K562 (cell line): ENCODE data around the gene LCA5L. TPM values are rescaled to one million over a fixed set of nuclear protein-coding genes. Genes with fewer than 3 reads are reported as not detected.

Experiments used
- CBX2 ChIP-seq: fragments of 200-600 bp; sonication (generic); IDR thresholded peaks from one replicate; pipeline ENCODE4 v1.6.1; 2012; ENCODE audit warnings: mild to moderate bottlenecking, low read length, inconsistent platforms; ENCODE audit not compliant: insufficient read depth, poor library complexity, severe bottlenecking
- EGR1 ChIP-seq: fragments of 450-650 bp; conservative IDR thresholded peaks from 2 replicates; pipeline ENCODE4 v1.6.1; 2017; ENCODE audit warnings: mild to moderate bottlenecking
- GABPB2 ChIP-seq: fragments of 250-450 bp; sonication (Bioruptor Pico); conservative IDR thresholded peaks from 2 replicates; pipeline ENCODE4 v1.5.1; 2021; ENCODE audit warnings: mild to moderate bottlenecking
- GATA2 ChIP-seq: sonication (generic); formaldehyde crosslinking; IDR thresholded peaks from 2 replicates; pipeline ENCODE4 v1.4.0; 2020; ENCODE audit warnings: mild to moderate bottlenecking, missing genetic modification reagents
- GATAD2A ChIP-seq: fragments of 450-650 bp; IDR thresholded peaks from 2 replicates; pipeline ENCODE4 v1.6.1; 2017
- ILK ChIP-seq: fragments of 450-650 bp; IDR thresholded peaks from 2 replicates; pipeline ENCODE4 v1.6.1; 2016; ENCODE audit warnings: missing genetic modification characterization, low read depth, mild to moderate bottlenecking, missing compliant biosample characterization, moderate library complexity, borderline replicate concordance
- NR2C1 ChIP-seq, 2 experiments: fragments of 450-650 bp; IDR thresholded peaks; 2 replicates each; pipeline ENCODE4 v1.6.1; 2017; ENCODE audit warnings: mild to moderate bottlenecking in 2 of 2, antibody characterized with exemption in 1 of 2, inconsistent platforms in 1 of 2, missing compliant biosample characterization in 1 of 2, missing genetic modification characterization in 1 of 2
- PHF20 ChIP-seq: fragments of 450-650 bp; IDR thresholded peaks from 2 replicates; pipeline ENCODE4 v1.6.1; 2018; ENCODE audit not compliant: partially characterized antibody
- PPARD ChIP-seq: fragments of 250-450 bp; sonication (Bioruptor Pico); IDR thresholded peaks from 2 replicates; pipeline ENCODE4 v1.8.0; 2022; ENCODE audit warnings: inconsistent platforms, mild to moderate bottlenecking, moderate library complexity
- ZNF583 ChIP-seq: fragments of 250-450 bp; sonication (Bioruptor Pico); IDR thresholded peaks from 2 replicates; pipeline ENCODE4 v1.4.0; 2020
- polyA plus RNA-seq, 8 experiments: library from polyadenylated mRNA; depleted of rRNA in 4 of 8; stranded (reverse) in 5 of 8; unstranded in 3 of 8; fragments of >200 nt; fragmentation: Nextera tagmentation in 2 of 8; fragmentation: Illumina TruSeq in 1 of 8; extraction: Ambion mirVana in 2 of 8; extraction: Trizol in 1 of 8; gene quantifications; 2 replicates each; pipeline versions ENCODE4 v1.2.1 to v1.2.3, GENCODE V29; 2011 to 2014; ENCODE audit warnings: inconsistent platforms in 1 of 8, missing spikeins in 1 of 8
- total RNA-seq, 7 experiments: library from RNA; depleted of rRNA in 6 of 7; stranded (reverse); fragments of >200 nt in 6 of 7; fragmentation: Illumina TruSeq in 2 of 7; extraction: Trizol in 2 of 7; gene quantifications; 2 replicates each; pipeline versions ENCODE4 v1.2.1 to v1.2.3, GENCODE V29; 2011 to 2021; ENCODE audit warnings: low replicate concordance in 1 of 7
- TF ChIP-seq, protein P1 (sequence below): fragments of 450-650 bp; IDR thresholded peaks from 2 replicates; pipeline ENCODE4 v1.6.1; 2018; ENCODE audit not compliant: partially characterized antibody
- TF ChIP-seq, protein P2 (sequence below): fragments of 450-650 bp; conservative IDR thresholded peaks from 2 replicates; pipeline ENCODE4 v1.6.1; 2016; ENCODE audit warnings: missing genetic modification characterization, low read depth, mild to moderate bottlenecking, missing compliant biosample characterization, moderate library complexity
- TF ChIP-seq, protein P3 (sequence below): conservative IDR thresholded peaks from 2 replicates; pipeline ENCODE4 v1.6.1; 2011; ENCODE audit warnings: low read depth, mild to moderate bottlenecking, low read length; ENCODE audit not compliant: control insufficient read depth
- TF ChIP-seq, protein P4 (sequence below): fragments of 450-650 bp; IDR thresholded peaks from 2 replicates; pipeline ENCODE4 v1.6.1; 2017; ENCODE audit warnings: antibody characterized with exemption, mild to moderate bottlenecking

LCA5L gene
- total and polyA plus RNA-seq, 9 of the 15 experiments (the other 6 are each of a cell fraction or from before 2014, with no cell fraction given): 1.8 to 4.9 (median 3.8) TPM

DNA sequence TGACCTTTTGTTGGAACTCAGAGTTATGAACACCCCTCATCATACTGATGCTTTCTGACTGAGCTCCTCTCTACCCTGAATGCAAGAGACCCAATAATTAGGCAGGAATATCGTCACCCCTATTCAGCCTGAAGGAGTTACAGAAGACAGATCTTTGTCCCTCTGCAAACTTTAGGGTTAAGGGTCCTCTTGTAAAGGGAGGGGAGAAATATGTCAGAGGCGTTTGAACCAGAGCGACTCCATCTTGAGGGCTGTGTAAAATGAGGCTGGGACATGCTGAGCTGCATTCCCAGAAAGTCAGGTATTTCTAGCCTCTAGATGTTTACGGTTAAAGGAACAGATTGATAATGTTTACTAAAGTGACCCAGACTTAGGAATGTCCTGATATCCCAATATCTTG, 86.2 kb downstream of the LCA5L start (continued):
- peak; percentile 89 for TF ChIP-seq ILK (tag)
- TF ChIP-seq GATA2 (CRISPR knock-in tag): no peak
- peak; percentile 95 for TF ChIP-seq ZNF583 (CRISPR knock-in tag)
- TF ChIP-seq GABPB2 (CRISPR knock-in tag): 0 out of 2 replicates have a peak, but pooled peaks have one; percentile 58
- TF ChIP-seq, protein P1, sequence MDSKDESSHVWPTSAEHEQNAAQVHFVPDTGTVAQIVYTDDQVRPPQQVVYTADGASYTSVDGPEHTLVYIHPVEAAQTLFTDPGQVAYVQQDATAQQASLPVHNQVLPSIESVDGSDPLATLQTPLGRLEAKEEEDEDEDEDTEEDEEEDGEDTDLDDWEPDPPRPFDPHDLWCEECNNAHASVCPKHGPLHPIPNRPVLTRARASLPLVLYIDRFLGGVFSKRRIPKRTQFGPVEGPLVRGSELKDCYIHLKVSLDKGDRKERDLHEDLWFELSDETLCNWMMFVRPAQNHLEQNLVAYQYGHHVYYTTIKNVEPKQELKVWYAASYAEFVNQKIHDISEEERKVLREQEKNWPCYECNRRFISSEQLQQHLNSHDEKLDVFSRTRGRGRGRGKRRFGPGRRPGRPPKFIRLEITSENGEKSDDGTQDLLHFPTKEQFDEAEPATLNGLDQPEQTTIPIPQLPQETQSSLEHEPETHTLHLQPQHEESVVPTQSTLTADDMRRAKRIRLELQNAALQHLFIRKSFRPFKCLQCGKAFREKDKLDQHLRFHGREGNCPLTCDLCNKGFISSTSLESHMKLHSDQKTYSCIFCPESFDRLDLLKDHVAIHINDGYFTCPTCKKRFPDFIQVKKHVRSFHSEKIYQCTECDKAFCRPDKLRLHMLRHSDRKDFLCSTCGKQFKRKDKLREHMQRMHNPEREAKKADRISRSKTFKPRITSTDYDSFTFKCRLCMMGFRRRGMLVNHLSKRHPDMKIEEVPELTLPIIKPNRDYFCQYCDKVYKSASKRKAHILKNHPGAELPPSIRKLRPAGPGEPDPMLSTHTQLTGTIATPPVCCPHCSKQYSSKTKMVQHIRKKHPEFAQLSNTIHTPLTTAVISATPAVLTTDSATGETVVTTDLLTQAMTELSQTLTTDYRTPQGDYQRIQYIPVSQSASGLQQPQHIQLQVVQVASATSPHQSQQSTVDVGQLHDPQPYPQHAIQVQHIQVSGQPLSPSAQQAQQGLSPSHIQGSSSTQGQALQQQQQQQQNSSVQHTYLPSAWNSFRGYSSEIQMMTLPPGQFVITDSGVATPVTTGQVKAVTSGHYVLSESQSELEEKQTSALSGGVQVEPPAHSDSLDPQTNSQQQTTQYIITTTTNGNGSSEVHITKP: no peak
- TF ChIP-seq, protein P2, sequence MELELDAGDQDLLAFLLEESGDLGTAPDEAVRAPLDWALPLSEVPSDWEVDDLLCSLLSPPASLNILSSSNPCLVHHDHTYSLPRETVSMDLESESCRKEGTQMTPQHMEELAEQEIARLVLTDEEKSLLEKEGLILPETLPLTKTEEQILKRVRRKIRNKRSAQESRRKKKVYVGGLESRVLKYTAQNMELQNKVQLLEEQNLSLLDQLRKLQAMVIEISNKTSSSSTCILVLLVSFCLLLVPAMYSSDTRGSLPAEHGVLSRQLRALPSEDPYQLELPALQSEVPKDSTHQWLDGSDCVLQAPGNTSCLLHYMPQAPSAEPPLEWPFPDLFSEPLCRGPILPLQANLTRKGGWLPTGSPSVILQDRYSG: peak; percentile 97
- no peak for TF ChIP-seq CBX2
- no peak for TF ChIP-seq PHF20
- TF ChIP-seq, protein P3, sequence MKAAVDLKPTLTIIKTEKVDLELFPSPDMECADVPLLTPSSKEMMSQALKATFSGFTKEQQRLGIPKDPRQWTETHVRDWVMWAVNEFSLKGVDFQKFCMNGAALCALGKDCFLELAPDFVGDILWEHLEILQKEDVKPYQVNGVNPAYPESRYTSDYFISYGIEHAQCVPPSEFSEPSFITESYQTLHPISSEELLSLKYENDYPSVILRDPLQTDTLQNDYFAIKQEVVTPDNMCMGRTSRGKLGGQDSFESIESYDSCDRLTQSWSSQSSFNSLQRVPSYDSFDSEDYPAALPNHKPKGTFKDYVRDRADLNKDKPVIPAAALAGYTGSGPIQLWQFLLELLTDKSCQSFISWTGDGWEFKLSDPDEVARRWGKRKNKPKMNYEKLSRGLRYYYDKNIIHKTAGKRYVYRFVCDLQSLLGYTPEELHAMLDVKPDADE: no peak
- TF ChIP-seq EGR1: no peak
- no peak for TF ChIP-seq NR2C1 (IDR thresholded peaks at IDR 0.05)
- peak; percentile 90 for TF ChIP-seq NR2C1 (tag; IDR thresholded peaks at IDR 0.05)
- no peak for TF ChIP-seq PPARD (CRISPR knock-in tag)
- 0 out of 2 replicates have a peak, but pooled peaks have one; percentile 27 for TF ChIP-seq GATAD2A
- TF ChIP-seq, protein P4, sequence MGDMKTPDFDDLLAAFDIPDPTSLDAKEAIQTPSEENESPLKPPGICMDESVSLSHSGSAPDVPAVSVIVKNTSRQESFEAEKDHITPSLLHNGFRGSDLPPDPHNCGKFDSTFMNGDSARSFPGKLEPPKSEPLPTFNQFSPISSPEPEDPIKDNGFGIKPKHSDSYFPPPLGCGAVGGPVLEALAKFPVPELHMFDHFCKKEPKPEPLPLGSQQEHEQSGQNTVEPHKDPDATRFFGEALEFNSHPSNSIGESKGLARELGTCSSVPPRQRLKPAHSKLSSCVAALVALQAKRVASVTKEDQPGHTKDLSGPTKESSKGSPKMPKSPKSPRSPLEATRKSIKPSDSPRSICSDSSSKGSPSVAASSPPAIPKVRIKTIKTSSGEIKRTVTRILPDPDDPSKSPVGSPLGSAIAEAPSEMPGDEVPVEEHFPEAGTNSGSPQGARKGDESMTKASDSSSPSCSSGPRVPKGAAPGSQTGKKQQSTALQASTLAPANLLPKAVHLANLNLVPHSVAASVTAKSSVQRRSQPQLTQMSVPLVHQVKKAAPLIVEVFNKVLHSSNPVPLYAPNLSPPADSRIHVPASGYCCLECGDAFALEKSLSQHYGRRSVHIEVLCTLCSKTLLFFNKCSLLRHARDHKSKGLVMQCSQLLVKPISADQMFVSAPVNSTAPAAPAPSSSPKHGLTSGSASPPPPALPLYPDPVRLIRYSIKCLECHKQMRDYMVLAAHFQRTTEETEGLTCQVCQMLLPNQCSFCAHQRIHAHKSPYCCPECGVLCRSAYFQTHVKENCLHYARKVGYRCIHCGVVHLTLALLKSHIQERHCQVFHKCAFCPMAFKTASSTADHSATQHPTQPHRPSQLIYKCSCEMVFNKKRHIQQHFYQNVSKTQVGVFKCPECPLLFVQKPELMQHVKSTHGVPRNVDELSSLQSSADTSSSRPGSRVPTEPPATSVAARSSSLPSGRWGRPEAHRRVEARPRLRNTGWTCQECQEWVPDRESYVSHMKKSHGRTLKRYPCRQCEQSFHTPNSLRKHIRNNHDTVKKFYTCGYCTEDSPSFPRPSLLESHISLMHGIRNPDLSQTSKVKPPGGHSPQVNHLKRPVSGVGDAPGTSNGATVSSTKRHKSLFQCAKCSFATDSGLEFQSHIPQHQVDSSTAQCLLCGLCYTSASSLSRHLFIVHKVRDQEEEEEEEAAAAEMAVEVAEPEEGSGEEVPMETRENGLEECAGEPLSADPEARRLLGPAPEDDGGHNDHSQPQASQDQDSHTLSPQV: peak; percentile 98
